Ramos (cell line): Measurements from ENCODE around the gene ARF3.

Experiments used
- in situ Hi-C: fragments of 300-500 bp; cut with MboI; formaldehyde crosslinking; loops from one replicate; pipeline ENCODE4 v1.14.3; 2022; ENCODE audit warnings: low sequenced_read_pairs; ENCODE audit not compliant: unreplicated experiment

Gene ARF3

GRCh38 chr12:48968467-48968866 lies 11.2 kb upstream of the ARF3 start:
- in situ Hi-C loops: no loop called here

- in situ Hi-C loops: no loop called here
Observed at GRCh38 chr12:48967991-48968390, 10.7 kb upstream of the ARF3 start.

GRCh38 chr12:48966177-48966895 lies 9.0 kb upstream of the ARF3 start:
- in situ Hi-C loops: no loop called here

DNA sequence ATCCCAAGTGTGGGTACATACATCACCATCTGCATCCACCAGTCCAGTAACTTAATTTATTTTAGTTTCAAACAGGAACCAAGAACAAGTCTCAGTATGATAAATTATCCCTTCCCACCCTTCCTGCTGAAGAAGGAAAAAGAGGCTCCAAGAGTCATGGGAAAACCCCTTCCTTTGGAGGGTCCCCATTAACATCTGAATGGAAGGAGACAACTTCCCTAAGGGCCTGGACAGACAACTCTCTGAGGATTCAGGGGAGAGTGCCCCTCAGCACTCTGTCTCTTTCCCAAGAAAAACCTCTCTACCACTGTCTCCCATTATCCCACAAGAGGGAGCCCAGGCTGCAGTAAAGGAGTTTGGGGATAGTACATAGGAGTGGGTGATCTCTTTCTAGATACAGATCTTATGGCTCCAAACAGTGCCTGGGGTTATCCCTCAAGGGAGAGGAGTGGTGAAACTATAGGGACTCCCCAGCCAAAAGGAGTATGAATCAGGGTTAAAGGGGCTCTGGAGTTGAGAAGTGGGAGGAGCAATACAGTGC lies 8.1 kb upstream of the ARF3 start:
- in situ Hi-C loops: no loop called here

DNA sequence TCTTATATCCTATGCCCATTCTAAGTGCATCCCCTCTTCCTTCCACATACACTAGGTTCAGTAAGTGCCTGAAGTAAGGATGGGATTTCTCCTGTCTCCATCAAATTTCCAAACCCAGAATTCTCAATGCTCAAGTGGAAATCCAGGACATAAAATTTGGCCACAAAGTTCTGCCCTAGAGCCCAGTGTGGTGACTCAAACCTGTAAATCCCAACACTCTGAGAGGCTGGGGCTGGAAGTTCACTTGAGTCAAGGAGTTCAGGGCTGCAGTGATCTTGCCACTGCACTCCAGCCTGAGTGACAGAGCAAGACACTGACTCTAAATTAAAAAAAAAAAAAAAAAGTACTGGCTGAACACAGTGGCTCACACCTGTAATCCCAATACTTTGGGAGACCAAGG lies 4.5 kb upstream of the ARF3 start:
- in situ Hi-C loops: no loop called here

GRCh38 chr12:48961331-48961730 lies 4.0 kb upstream of the ARF3 start:
- in situ Hi-C loops: no loop called here

DNA sequence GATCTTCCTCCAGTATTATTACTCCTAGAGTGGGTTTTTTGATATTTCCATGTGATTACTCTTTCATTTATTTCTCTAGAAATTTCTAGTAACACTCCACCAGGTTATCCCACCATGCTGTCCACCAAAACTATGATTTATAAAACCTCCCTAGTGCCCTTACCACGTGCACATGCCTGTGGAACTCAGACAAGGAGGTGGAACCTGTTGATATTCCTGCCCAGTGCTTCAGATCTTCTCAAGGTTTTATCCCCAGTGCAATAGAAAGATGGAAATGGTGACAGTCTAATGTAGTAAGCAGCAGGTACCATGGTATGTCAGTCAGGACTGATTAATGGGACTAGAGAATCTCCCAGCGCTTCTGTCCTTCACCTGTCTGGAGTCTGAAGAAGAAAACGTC lies 3.5 kb upstream of the ARF3 start:
- in situ Hi-C loops: no loop called here

DNA sequence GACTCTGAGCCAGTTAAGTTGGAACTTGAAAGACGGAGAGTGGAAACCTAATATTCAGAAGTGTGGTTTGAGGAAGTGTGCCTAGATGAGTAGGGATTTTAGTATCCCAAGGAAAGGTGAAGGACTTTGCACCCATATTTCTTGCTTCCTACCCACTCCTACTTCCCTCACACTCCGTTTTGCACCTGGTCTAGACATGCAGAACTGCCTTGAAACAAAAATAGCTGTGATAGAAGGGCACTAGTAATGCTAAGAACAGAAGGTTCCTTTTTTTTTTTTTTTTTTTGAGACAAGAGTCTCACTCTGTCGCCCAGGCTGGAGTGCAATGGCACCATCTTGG lies 732 bp upstream of the ARF3 start:
- in situ Hi-C loops: no loop called here

GRCh38 chr12:48956279-48957140 lies 777 bp downstream of the ARF3 start:
- in situ Hi-C loops: no loop called here

DNA sequence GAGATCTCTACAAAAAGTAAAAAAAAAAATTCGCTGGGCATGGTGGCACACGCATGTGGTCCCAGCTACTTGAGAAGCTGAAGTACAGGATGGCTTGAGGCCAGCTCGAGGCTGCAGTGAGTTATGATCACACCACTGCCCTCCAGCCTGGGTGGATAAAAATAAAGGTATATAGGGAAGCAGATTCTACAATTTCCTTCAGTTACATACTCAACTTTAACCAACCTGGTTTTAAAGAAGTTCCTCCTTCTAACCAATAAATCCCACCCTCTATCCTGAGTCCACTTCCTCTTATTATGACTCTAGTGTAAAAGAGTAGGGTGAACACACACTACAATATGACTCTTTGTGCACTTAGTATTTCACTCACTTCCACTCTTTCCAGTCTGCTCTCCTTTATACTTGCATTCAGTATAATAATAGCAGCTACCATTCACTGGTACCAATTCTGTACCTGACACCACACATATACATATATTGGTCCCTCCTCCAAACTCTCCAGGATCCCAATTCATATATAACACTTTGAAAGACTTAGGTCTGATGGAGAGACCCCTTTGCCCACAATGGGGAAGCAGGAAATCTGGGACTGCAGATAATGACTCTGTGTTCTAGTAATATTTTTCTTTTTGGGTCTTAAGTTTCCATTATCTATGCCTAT lies 2.3 kb downstream of the ARF3 start:
- in situ Hi-C loops: no loop called here

- in situ Hi-C loops: no loop called here
Observed at GRCh38 chr12:48954061-48954460, 3.2 kb downstream of the ARF3 start.

GRCh38 chr12:48952691-48953090 lies 4.6 kb downstream of the ARF3 start:
- in situ Hi-C loops: no loop called here

DNA sequence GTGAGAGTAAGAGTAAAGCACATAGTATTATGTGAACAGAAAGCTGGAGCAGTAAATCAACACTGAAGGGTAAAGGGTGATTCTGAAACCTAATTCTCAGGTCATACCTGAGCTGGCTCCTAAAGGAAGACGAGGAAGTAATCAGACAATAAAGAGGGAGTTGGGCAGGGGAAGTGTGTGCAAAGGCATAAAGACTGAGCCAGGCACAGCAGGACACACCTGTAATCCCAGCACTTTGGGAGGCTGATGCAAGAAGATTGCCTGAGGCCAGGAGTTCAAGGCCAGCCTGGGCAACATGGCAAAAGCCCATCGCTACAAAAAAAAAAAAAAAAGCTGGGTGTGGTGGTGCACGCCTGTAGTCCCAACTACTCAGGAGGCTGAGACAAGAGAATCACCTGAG lies 9.6 kb downstream of the ARF3 start:
- in situ Hi-C loops: no loop called here

- in situ Hi-C loops: no loop called here
Observed at GRCh38 chr12:48946943-48947342, 10.3 kb downstream of the ARF3 start.

GRCh38 chr12:48946205-48946604 lies 11.1 kb downstream of the ARF3 start:
- in situ Hi-C loops: no loop called here

- in situ Hi-C loops: no loop called here
Observed at GRCh38 chr12:48943221-48943620, 14.1 kb downstream of the ARF3 start.

DNA sequence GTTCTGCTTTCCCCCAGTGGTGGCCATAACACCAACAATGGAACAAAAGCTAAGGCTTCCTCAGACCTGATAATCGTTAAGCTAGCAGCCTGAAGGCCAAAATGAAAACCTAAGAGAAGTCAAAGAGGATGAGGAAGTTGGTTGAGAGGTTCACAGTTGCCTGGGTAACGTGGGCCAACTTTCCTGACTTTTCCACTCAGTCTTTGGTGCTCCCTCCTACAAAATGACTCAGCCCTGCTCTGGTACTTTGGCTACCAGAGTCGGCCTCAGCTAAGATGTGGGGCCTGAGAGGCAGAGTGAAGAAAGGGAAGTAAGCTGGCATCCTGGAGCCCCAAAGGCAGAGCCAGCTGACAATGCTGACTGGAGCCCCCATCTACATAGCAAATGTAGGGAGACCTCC lies 17.1 kb downstream of the ARF3 start:
- in situ Hi-C loops: no loop called here

DNA sequence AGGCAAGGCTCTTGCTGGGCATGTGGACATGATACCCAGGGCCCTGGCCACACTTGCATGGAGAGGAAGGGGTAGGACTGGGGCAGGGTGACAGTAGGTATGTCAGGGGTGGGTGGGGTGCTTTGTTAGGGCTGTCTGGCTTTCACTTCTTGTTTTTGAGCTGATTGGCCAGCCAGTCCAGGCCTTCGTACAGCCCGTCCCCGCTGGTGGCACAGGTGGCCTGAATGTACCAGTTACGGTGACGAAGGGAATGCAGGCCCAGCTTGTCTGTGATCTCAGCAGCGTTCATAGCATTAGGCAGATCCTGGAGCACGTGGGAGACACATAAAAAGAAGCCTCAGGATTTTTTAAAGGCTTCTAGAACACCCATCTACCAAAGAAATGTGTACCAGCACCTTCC lies 18.5 kb downstream of the ARF3 start:
- in situ Hi-C loops: no loop called here

DNA sequence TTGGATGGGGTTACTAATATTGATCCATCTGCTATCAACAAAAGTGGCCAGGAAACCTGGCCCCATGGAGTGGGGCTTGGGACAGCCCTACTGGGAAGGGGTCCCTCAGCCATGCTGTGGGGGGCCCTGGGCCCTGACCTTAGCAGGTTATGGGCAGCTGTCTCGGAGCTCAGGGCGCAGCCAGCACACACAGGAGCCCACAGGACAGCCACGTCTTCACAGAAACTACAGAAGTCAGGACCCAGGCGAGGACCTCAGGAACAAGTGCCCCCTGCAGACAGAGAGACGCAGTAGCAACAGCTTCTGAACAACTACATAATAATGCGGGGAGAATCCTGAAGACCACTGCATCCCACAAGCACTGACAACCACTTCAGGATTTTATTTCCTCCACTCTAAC lies 20.1 kb downstream of the ARF3 start:
- in situ Hi-C loops: no loop called here

DNA sequence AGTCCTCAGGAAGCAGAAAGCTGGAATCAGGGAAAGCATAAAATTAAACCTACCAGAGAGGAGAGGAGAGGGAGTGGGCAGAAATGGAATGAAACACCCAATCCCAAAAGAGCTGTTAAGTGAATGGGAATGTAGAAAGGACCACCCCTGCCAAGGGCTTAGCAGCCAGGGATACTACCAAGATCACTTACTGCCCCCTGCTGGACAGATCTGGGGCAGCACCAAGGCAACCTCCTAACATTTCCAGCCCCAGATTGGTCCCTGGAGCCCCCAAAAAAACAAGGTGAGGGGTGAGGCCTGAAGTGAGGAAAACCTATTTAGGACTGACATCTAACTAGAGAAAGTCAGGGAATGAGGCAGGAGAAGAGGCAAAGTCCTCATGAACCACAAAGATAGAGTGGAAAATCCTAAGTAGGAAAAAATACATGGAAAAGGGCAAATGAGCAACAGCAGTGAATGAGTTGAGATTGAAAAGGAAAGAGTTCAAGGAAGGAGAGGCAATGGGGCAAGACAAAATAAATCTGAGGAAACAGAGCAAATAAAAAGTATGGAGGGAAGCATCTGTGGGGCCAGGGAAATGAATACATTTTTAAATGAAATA lies 20.8 kb downstream of the ARF3 start:
- in situ Hi-C loops: no loop called here

DNA sequence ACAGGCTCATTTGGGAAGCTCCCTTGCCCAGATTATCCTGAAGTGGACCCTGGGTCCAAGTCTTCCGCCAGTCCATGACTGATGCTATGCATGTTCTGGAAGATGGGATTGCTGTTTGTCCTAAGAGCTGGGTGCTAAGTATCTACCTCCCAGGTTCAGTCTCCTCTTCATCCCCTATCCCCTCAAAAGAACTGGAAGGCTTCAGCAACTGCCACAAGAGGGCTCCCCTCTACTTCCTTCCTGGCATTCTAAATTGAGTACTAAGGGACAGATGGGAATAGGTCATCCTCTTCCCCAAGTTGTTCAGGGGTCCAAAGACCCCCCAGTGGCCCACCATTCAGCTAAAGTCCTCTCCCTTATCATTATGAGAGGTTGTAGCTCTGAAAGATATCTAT lies 23.0 kb downstream of the ARF3 start:
- in situ Hi-C loops: no loop called here
